Keratinocyte (primary cell): ENCODE data around the gene RBM25. TPM values are rescaled to one million over a fixed set of nuclear protein-coding genes. Genes with fewer than 3 reads are reported as not detected.
A peak's percentile ranks its signal among the peaks of the same experiment; 100 is the strongest.
"Not testable (repeated sequence)": the region's sequence is repeated elsewhere in the genome, so short reads cannot be mapped to it uniquely, and the experiment has no call there.

Experiments used
- DNase-seq: peaks from one replicate; pipeline ENCODE4 v3.0.0-alpha.2; 2011; ENCODE audit warnings: low read depth, missing footprints, low spot score
- FAIRE-seq: peaks from 2 replicates; lab custom pipeline; 2011; peaks lifted over from hg19 to GRCh38; lab: Jason Lieb, UNC
- H2AFZ ChIP-seq: 2 replicates; pipeline ENCODE4 v1.6.0; 2012; ENCODE audit warnings: low read length, control low read depth, inconsistent platforms; ENCODE audit not compliant: control insufficient read depth
- H3K27ac ChIP-seq: 2 replicates; pipeline ENCODE4 v1.5.1; 2011; ENCODE audit warnings: low read length; ENCODE audit not compliant: control insufficient read depth, insufficient read depth
- H3K27me3 ChIP-seq: 3 replicates; pipeline ENCODE4 v1.6.0; 2011; ENCODE audit warnings: low read length; ENCODE audit not compliant: control insufficient read depth, insufficient read depth; ENCODE audit errors: extremely low read depth
- H3K36me3 ChIP-seq, 2 experiments: 2 replicates in 1 of 2; 3 replicates in 1 of 2; pipeline ENCODE4 v1.5.1; 2011; ENCODE audit warnings: low read length in 2 of 2, mild to moderate bottlenecking in 1 of 2; ENCODE audit not compliant: control insufficient read depth in 2 of 2, insufficient read depth in 2 of 2; ENCODE audit errors: extremely low read depth in 1 of 2
- H3K4me1 ChIP-seq: 3 replicates; pipeline ENCODE4 v1.5.1; 2011; ENCODE audit warnings: low read length; ENCODE audit not compliant: control insufficient read depth, insufficient read depth; ENCODE audit errors: extremely low read depth
- H3K4me2 ChIP-seq: 3 replicates; pipeline ENCODE4 v1.6.0; 2011; ENCODE audit warnings: low read depth, low read length; ENCODE audit not compliant: control insufficient read depth, insufficient read depth; ENCODE audit errors: extremely low read depth
- H3K4me3 ChIP-seq, 3 experiments: fragments of 200-600 bp in 1 of 3; sonication (generic) in 1 of 3; 2 replicates in 2 of 3; 3 replicates in 1 of 3; pipeline ENCODE4 v1.5.1; 2011 to 2016; ENCODE audit warnings: low read length in 3 of 3, mild to moderate bottlenecking in 3 of 3, control low read depth in 2 of 3, inconsistent platforms in 1 of 3, low read depth in 1 of 3, mixed read lengths in 1 of 3, mixed run types in 1 of 3, moderate library complexity in 1 of 3; ENCODE audit not compliant: control insufficient read depth in 2 of 3, insufficient read depth in 2 of 3; ENCODE audit errors: extremely low read depth in 1 of 3
- H3K79me2 ChIP-seq: 2 replicates; pipeline ENCODE4 v1.6.0; 2012; ENCODE audit warnings: low read length; ENCODE audit not compliant: control insufficient read depth, insufficient read depth
- H3K9ac ChIP-seq: 3 replicates; pipeline ENCODE4 v1.6.0; 2011; ENCODE audit warnings: low read length; ENCODE audit not compliant: control insufficient read depth, insufficient read depth; ENCODE audit errors: extremely low read depth
- H3K9me1 ChIP-seq: 3 replicates; pipeline ENCODE4 v1.6.0; 2011; ENCODE audit warnings: low read length; ENCODE audit not compliant: control insufficient read depth, insufficient read depth; ENCODE audit errors: extremely low read depth
- H3K9me3 ChIP-seq: 2 replicates; pipeline ENCODE4 v1.5.1; 2012; ENCODE audit warnings: low read depth, low read length; ENCODE audit not compliant: control insufficient read depth
- H4K20me1 ChIP-seq: 3 replicates; pipeline ENCODE4 v1.6.0; 2011; ENCODE audit warnings: low read length; ENCODE audit not compliant: control insufficient read depth, insufficient read depth; ENCODE audit errors: extremely low read depth
- EZH2 ChIP-seq: IDR thresholded peaks from one replicate; pipeline ENCODE4 v1.6.1; 2012; ENCODE audit warnings: inconsistent platforms, mild to moderate bottlenecking, low read length, moderate library complexity
- dilution Hi-C: fragments of 300-500 bp; cut with MboI; formaldehyde crosslinking; loops from one replicate; pipeline ENCODE4 v1.7.0; 2020; ENCODE audit warnings: low sequenced_read_pairs; ENCODE audit not compliant: extremely low pct_ligation_motif_present
- polyA minus RNA-seq, 3 experiments: library from RNA; depleted of rRNA, polyadenylated mRNA; stranded (reverse); fragments of >200 nt; gene quantifications; 1 replicate in 1 of 3; 2 replicates in 1 of 3; 3 replicates in 1 of 3; pipeline ENCODE4 v1.2.3, GENCODE V29; 2011
- polyA plus RNA-seq, 5 experiments: library from polyadenylated mRNA; depleted of rRNA in 3 of 5; stranded (reverse) in 3 of 5; stranded (forward) in 1 of 5; unstranded in 1 of 5; fragments of >200 nt; gene quantifications; 1 replicate in 1 of 5; 2 replicates in 3 of 5; 3 replicates in 1 of 5; pipeline versions ENCODE4 v1.2.1 to v1.2.3, GENCODE V29; 2011 to 2012; ENCODE audit warnings: missing spikeins in 2 of 5, low read depth in 1 of 5, low replicate concordance in 1 of 5
- TF ChIP-seq, protein P1 (sequence below), 3 experiments: IDR thresholded peaks in 1 of 3; conservative IDR thresholded peaks in 1 of 3; optimal IDR thresholded peaks in 1 of 3; 2 replicates in 2 of 3; 3 replicates in 1 of 3; pipeline versions ENCODE3 to v1.5.1; 2011; ENCODE audit warnings: low read length in 3 of 3, mild to moderate bottlenecking in 3 of 3, moderate library complexity in 2 of 3, control low read depth in 1 of 3, inconsistent platforms in 1 of 3; ENCODE audit not compliant: insufficient read depth in 2 of 3; ENCODE audit errors: extremely low read depth in 1 of 3

Gene RBM25
- 25.6 to 47.4 TPM (median 27.0 TPM) in 3 replicates for polyA plus RNA-seq
- 120 TPM for polyA plus RNA-seq (2011; ENCODE audit: low read depth)
- polyA plus RNA-seq (2011; cell fraction: cytosol; rRNA removed), result 12.0 and 15.5 TPM in 2 replicates
- polyA plus RNA-seq (2011; cell fraction: nucleus; rRNA removed), result 95.0 and 126 TPM in 2 replicates
- 40.3 and 58.6 TPM in 2 replicates for polyA plus RNA-seq (2012; ENCODE audit: low replicate concordance)
- polyA minus RNA-seq, result 18.0 to 38.6 TPM (median 20.4 TPM) in 3 replicates
- 17.3 TPM for polyA minus RNA-seq (2011; cell fraction: cytosol; rRNA and poly(A)+ RNA removed)
- polyA minus RNA-seq (2011; cell fraction: nucleus; rRNA and poly(A)+ RNA removed), result 39.3 and 65.7 TPM in 2 replicates

DNA sequence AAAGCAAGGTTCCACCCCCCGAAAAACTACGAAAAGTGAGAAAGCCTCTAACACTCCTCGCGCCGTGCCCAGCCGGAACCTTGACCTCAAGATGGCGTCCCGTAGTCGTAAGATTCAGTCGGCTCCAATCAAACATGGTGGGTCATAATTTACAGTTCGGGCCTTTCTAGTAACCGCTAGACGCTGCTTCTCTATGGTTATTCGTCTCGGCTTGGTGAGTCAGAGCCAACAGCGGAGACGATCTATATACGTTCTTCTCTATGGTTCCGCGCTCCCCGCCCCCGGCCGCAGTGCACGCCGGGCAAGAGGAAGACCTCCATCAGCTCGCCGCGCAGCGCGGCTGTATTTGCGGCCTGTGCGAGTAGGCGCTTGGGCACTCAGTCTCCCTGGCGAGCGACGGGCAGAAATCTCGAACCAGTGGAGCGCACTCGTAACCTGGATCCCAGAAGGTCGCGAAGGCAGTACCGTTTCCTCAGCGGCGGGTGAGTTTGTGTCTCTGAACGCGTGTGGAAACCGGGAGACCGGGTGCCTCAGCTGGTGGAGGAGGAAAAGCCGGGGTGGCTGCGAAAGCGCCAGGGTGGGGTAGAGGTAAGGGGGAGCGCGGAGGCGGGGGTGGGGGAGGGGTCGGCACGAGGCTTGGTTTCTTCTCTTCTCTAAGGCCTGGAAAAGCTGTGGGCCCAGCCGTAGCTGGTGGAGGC, at the start of gene RBM25:
Gene RBM25, plus strand, starts transcription at position 311 of the 698 bp plus-strand sequence. CDS start 13,108 bp downstream, outside the sequence.
- H3K4me2 ChIP-seq, result peak within 1 kb of the TSS; percentile 92
- peaks cover 6% of the 10 kb centered on the region for H3K4me1 ChIP-seq
- H3K4me3 ChIP-seq, result peak within 1 kb of the TSS; percentile 90 to 99 (median 98)
- H2AFZ ChIP-seq, result peak within 1 kb of the TSS; percentile 96
- peak within 1 kb of the TSS; percentile 95 for H3K27ac ChIP-seq
- H3K9ac ChIP-seq, result peak within 1 kb of the TSS; percentile 99
- DNase-seq (peak; percentile 85), FAIRE-seq (peak; percentile 90)
- H3K36me3 ChIP-seq, result no peaks in the 10 kb centered on the region
- peaks cover 49% of the 10 kb centered on the region for H3K79me2 ChIP-seq
- H3K9me3 ChIP-seq, result no peaks in the 10 kb centered on the region
- H4K20me1 ChIP-seq, result peaks cover 14% of the 10 kb centered on the region
- no peaks in the 10 kb centered on the region for H3K27me3 ChIP-seq
- TF ChIP-seq, protein P1, sequence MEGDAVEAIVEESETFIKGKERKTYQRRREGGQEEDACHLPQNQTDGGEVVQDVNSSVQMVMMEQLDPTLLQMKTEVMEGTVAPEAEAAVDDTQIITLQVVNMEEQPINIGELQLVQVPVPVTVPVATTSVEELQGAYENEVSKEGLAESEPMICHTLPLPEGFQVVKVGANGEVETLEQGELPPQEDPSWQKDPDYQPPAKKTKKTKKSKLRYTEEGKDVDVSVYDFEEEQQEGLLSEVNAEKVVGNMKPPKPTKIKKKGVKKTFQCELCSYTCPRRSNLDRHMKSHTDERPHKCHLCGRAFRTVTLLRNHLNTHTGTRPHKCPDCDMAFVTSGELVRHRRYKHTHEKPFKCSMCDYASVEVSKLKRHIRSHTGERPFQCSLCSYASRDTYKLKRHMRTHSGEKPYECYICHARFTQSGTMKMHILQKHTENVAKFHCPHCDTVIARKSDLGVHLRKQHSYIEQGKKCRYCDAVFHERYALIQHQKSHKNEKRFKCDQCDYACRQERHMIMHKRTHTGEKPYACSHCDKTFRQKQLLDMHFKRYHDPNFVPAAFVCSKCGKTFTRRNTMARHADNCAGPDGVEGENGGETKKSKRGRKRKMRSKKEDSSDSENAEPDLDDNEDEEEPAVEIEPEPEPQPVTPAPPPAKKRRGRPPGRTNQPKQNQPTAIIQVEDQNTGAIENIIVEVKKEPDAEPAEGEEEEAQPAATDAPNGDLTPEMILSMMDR (optimal IDR thresholded peaks at IDR 0.05 in 1 of 3, IDR thresholded peaks at IDR 0.05 in 1 of 3, conservative IDR thresholded peaks at IDR 0.05 in 1 of 3; ENCODE audit: extremely low read depth in 1 of 3, insufficient read depth in 2 of 3, low read length in 3 of 3), result peak in 1 of 3 experiments; percentile 30
- no peak for TF ChIP-seq EZH2
- dilution Hi-C loops, result no loop called here
- H3K9me1 ChIP-seq, result no peaks in the 10 kb centered on the region

- H3K9me1 ChIP-seq, H4K20me1 ChIP-seq, H3K9me3 ChIP-seq, H2AFZ ChIP-seq, DNase-seq, H3K27me3 ChIP-seq, H3K4me3 ChIP-seq, H3K79me2 ChIP-seq, H3K36me3 ChIP-seq, dilution Hi-C loops, H3K27ac ChIP-seq, H3K4me2 ChIP-seq, FAIRE-seq, H3K4me1 ChIP-seq, H3K9ac ChIP-seq: not testable (repeated sequence)
Observed at GRCh38 chr14:73011189-73011588, 47.1 kb upstream of the RBM25 start.
